Keratinocyte (primary cell): ENCODE measurements around the gene PRUNE1. TPM values are rescaled to one million over a fixed set of nuclear protein-coding genes. Genes with fewer than 3 reads are reported as not detected.

Experiments
- DNase-seq: peaks from one replicate; pipeline ENCODE4 v3.0.0-alpha.2; 2011; ENCODE audit warnings: low read depth, missing footprints, low spot score
- FAIRE-seq: peaks from 2 replicates; lab custom pipeline; 2011; peaks lifted over from hg19 to GRCh38; lab: Jason Lieb, UNC
- H2AFZ ChIP-seq: 2 replicates; pipeline ENCODE4 v1.6.0; 2012; ENCODE audit warnings: low read length, control low read depth, inconsistent platforms; ENCODE audit not compliant: control insufficient read depth
- H3K27ac ChIP-seq: 2 replicates; pipeline ENCODE4 v1.5.1; 2011; ENCODE audit warnings: low read length; ENCODE audit not compliant: control insufficient read depth, insufficient read depth
- H3K27me3 ChIP-seq: 3 replicates; pipeline ENCODE4 v1.6.0; 2011; ENCODE audit warnings: low read length; ENCODE audit not compliant: control insufficient read depth, insufficient read depth; ENCODE audit errors: extremely low read depth
- H3K36me3 ChIP-seq, 2 experiments: 2 replicates in 1 of 2; 3 replicates in 1 of 2; pipeline ENCODE4 v1.5.1; 2011; ENCODE audit warnings: low read length in 2 of 2, mild to moderate bottlenecking in 1 of 2; ENCODE audit not compliant: control insufficient read depth in 2 of 2, insufficient read depth in 2 of 2; ENCODE audit errors: extremely low read depth in 1 of 2
- H3K4me1 ChIP-seq: 3 replicates; pipeline ENCODE4 v1.5.1; 2011; ENCODE audit warnings: low read length; ENCODE audit not compliant: control insufficient read depth, insufficient read depth; ENCODE audit errors: extremely low read depth
- H3K4me2 ChIP-seq: 3 replicates; pipeline ENCODE4 v1.6.0; 2011; ENCODE audit warnings: low read depth, low read length; ENCODE audit not compliant: control insufficient read depth, insufficient read depth; ENCODE audit errors: extremely low read depth
- H3K4me3 ChIP-seq, 3 experiments: fragments of 200-600 bp in 1 of 3; sonication (generic) in 1 of 3; 2 replicates in 2 of 3; 3 replicates in 1 of 3; pipeline ENCODE4 v1.5.1; 2011 to 2016; ENCODE audit warnings: low read length in 3 of 3, mild to moderate bottlenecking in 3 of 3, control low read depth in 2 of 3, inconsistent platforms in 1 of 3, low read depth in 1 of 3, mixed read lengths in 1 of 3, mixed run types in 1 of 3, moderate library complexity in 1 of 3; ENCODE audit not compliant: control insufficient read depth in 2 of 3, insufficient read depth in 2 of 3; ENCODE audit errors: extremely low read depth in 1 of 3
- H3K79me2 ChIP-seq: 2 replicates; pipeline ENCODE4 v1.6.0; 2012; ENCODE audit warnings: low read length; ENCODE audit not compliant: control insufficient read depth, insufficient read depth
- H3K9ac ChIP-seq: 3 replicates; pipeline ENCODE4 v1.6.0; 2011; ENCODE audit warnings: low read length; ENCODE audit not compliant: control insufficient read depth, insufficient read depth; ENCODE audit errors: extremely low read depth
- H3K9me1 ChIP-seq: 3 replicates; pipeline ENCODE4 v1.6.0; 2011; ENCODE audit warnings: low read length; ENCODE audit not compliant: control insufficient read depth, insufficient read depth; ENCODE audit errors: extremely low read depth
- H3K9me3 ChIP-seq: 2 replicates; pipeline ENCODE4 v1.5.1; 2012; ENCODE audit warnings: low read depth, low read length; ENCODE audit not compliant: control insufficient read depth
- H4K20me1 ChIP-seq: 3 replicates; pipeline ENCODE4 v1.6.0; 2011; ENCODE audit warnings: low read length; ENCODE audit not compliant: control insufficient read depth, insufficient read depth; ENCODE audit errors: extremely low read depth
- EZH2 ChIP-seq: IDR thresholded peaks from one replicate; pipeline ENCODE4 v1.6.1; 2012; ENCODE audit warnings: inconsistent platforms, mild to moderate bottlenecking, low read length, moderate library complexity
- dilution Hi-C: fragments of 300-500 bp; cut with MboI; formaldehyde crosslinking; loops from one replicate; pipeline ENCODE4 v1.7.0; 2020; ENCODE audit warnings: low sequenced_read_pairs; ENCODE audit not compliant: extremely low pct_ligation_motif_present
- polyA plus RNA-seq, 5 experiments: library from polyadenylated mRNA; depleted of rRNA in 3 of 5; stranded (reverse) in 3 of 5; stranded (forward) in 1 of 5; unstranded in 1 of 5; fragments of >200 nt; gene quantifications; 1 replicate in 1 of 5; 2 replicates in 3 of 5; 3 replicates in 1 of 5; pipeline versions ENCODE4 v1.2.1 to v1.2.3, GENCODE V29; 2011 to 2012; ENCODE audit warnings: missing spikeins in 2 of 5, low read depth in 1 of 5, low replicate concordance in 1 of 5
- TF ChIP-seq, protein P1 (sequence below), 3 experiments: IDR thresholded peaks in 1 of 3; conservative IDR thresholded peaks in 1 of 3; optimal IDR thresholded peaks in 1 of 3; 2 replicates in 2 of 3; 3 replicates in 1 of 3; pipeline versions ENCODE3 to v1.5.1; 2011; ENCODE audit warnings: low read length in 3 of 3, mild to moderate bottlenecking in 3 of 3, moderate library complexity in 2 of 3, control low read depth in 1 of 3, inconsistent platforms in 1 of 3; ENCODE audit not compliant: insufficient read depth in 2 of 3; ENCODE audit errors: extremely low read depth in 1 of 3

PRUNE1 gene
- polyA plus RNA-seq, 1 donor (not counting 4 experiments of a cell fraction or from before 2014, with no cell fraction given) = 15.4 TPM

DNA sequence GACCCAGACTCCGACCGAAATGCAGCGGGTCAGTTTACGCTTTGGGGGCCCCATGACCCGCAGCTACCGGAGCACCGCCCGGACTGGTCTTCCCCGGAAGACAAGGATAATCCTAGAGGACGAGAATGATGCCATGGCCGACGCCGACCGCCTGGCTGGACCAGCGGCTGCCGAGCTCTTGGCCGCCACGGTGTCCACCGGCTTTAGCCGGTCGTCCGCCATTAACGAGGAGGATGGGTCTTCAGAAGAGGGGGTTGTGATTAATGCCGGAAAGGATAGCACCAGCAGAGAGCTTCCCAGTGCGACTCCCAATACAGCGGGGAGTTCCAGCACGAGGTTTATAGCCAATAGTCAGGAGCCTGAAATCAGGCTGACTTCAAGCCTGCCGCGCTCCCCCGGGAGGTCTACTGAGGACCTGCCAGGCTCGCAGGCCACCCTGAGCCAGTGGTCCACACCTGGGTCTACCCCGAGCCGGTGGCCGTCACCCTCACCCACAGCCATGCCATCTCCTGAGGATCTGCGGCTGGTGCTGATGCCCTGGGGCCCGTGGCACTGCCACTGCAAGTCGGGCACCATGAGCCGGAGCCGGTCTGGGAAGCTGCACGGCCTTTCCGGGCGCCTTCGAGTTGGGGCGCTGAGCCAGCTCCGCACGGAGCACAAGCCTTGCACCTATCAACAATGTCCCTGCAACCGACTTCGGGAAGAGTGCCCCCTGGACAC is 39.8 kb downstream of the PRUNE1 start:
- dilution Hi-C loops = no loop called here
- Histone ChIP-seq H3K9me1 (no peaks in the 10 kb centered on the region), H2AFZ (peak overlapping the region; percentile 91), H3K4me2 (peak overlapping the region; percentile 98), H3K9ac (peak overlapping the region; percentile 70), H3K27me3 (no peaks in the 10 kb centered on the region), H3K79me2 (no peaks in the 10 kb centered on the region), H3K9me3 (no peaks in the 10 kb centered on the region), H3K4me3 (peak overlapping the region; percentile 48 to 84 (median 79)), H3K36me3 (peaks cover 15 to 17% of the 10 kb centered on the region in 2 experiments), H3K27ac (peak overlapping the region; percentile 51), H4K20me1 (peaks cover 2% of the 10 kb centered on the region), H3K4me1 (peaks cover 14% of the 10 kb centered on the region)
- DNase-seq = no peak
- FAIRE-seq = no peak
- no peak for TF ChIP-seq EZH2
- TF ChIP-seq, protein P1, sequence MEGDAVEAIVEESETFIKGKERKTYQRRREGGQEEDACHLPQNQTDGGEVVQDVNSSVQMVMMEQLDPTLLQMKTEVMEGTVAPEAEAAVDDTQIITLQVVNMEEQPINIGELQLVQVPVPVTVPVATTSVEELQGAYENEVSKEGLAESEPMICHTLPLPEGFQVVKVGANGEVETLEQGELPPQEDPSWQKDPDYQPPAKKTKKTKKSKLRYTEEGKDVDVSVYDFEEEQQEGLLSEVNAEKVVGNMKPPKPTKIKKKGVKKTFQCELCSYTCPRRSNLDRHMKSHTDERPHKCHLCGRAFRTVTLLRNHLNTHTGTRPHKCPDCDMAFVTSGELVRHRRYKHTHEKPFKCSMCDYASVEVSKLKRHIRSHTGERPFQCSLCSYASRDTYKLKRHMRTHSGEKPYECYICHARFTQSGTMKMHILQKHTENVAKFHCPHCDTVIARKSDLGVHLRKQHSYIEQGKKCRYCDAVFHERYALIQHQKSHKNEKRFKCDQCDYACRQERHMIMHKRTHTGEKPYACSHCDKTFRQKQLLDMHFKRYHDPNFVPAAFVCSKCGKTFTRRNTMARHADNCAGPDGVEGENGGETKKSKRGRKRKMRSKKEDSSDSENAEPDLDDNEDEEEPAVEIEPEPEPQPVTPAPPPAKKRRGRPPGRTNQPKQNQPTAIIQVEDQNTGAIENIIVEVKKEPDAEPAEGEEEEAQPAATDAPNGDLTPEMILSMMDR (optimal IDR thresholded peaks at IDR 0.05 in 1 of 3, IDR thresholded peaks at IDR 0.05 in 1 of 3, conservative IDR thresholded peaks at IDR 0.05 in 1 of 3; ENCODE audit: extremely low read depth in 1 of 3, insufficient read depth in 2 of 3, low read length in 3 of 3) = peak; percentile 33 to 72 (median 56)

DNA sequence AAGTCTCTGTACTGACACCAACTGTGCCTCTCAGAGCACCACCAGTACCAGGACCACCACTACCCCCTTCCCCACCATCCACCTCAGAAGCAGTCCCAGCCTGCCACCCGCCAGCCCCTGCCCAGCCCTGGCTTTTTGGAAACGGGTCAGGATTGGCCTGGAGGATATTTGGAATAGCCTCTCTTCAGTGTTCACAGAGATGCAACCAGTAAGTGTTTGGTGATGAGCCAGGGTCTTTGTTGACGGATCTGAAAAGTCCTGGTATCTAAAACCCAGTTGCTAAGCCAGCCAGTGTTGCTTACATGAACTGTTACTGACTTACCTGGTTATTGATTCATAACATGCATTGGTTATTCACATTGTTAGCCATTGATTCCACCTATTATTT is 40.4 kb downstream of the PRUNE1 start:
- Histone ChIP-seq H3K36me3 (peaks cover 16 to 23% of the 10 kb centered on the region in 2 experiments), H3K27ac (no peak overlapping the region), H3K9me3 (no peaks in the 10 kb centered on the region), H4K20me1 (peaks cover 2% of the 10 kb centered on the region), H3K79me2 (no peaks in the 10 kb centered on the region), H3K9ac (peak overlapping the region; percentile 70), H3K27me3 (no peaks in the 10 kb centered on the region), H3K9me1 (no peaks in the 10 kb centered on the region), H2AFZ (peak overlapping the region; percentile 91), H3K4me1 (peaks cover 14% of the 10 kb centered on the region), H3K4me2 (peak overlapping the region; percentile 98), H3K4me3 (peak overlapping the region; percentile 48 to 84 (median 79))
- FAIRE-seq (no peak), DNase-seq (no peak)
- dilution Hi-C loops = no loop called here
- no peak for TF ChIP-seq EZH2
- TF ChIP-seq, protein P1 (optimal IDR thresholded peaks at IDR 0.05 in 1 of 3, IDR thresholded peaks at IDR 0.05 in 1 of 3, conservative IDR thresholded peaks at IDR 0.05 in 1 of 3; ENCODE audit: extremely low read depth in 1 of 3, insufficient read depth in 2 of 3, low read length in 3 of 3) = no peak
